ENCODE data around the gene AK8. TPM values are rescaled to one million over a fixed set of nuclear protein-coding genes. Genes with fewer than 3 reads are reported as not detected.

Gene AK8
- total RNA-seq, 1 donor from 2014 or later = 0.93 TPM

DNA sequence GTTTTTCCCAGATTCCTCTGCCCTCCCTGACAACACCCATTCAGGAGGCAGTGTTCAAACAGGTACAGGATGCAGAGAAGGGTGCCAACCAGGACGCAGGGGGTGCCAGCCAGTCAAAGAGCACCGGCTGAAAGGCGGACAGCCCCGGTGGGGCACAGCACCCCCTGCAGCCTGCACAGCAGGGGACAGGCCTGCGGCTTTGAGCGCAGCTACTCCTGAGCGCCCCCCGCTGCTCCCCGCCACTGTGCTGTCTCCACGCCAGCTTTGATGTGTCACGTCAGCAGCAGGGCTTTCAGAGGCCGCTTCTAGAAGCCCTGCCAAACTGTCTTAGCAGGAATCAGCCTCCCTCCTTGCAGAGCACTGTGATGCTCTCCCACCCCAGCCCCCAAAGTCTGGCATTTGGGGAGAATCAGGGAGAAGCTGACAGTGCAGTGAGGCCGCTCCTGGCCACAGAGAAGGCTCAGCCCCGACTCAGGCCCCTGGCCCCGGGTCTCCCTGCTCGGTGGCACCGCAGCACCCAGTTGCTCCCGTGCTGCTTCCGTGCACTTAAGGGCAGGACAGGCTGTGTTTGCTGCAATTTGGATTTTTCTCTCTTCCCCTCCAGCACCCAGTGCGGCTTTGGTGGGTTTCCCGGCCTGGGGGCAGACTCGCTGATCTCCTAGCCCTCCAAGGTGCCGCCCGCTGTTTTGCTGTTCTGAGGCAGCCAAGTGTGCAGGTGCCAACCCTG is 20.3 kb downstream of the AK8 start:
- Mint-ChIP-seq H3K4me3 (no peak overlapping the region), H3K36me3 (ENCODE audit: low read depth) (no peaks in the 10 kb centered on the region), H3K27me3 (no peaks in the 10 kb centered on the region), H3K27ac (no peak overlapping the region), H3K4me1 (peaks cover 18% of the 10 kb centered on the region), H3K9me3 (no peaks in the 10 kb centered on the region)
- DNase-seq = no peak
- ATAC-seq (ENCODE audit: low read depth) = no peak
- CTCF ChIA-PET = interaction anchor here (1.1 kb wide), 1 partner anchor 8 kb away, joined by 5 read pairs; no protein-coding TSS in a partner anchor
- intact Hi-C loops (cut with micrococcal nuclease) = no loop called here
- TF ChIP-seq, protein P1, sequence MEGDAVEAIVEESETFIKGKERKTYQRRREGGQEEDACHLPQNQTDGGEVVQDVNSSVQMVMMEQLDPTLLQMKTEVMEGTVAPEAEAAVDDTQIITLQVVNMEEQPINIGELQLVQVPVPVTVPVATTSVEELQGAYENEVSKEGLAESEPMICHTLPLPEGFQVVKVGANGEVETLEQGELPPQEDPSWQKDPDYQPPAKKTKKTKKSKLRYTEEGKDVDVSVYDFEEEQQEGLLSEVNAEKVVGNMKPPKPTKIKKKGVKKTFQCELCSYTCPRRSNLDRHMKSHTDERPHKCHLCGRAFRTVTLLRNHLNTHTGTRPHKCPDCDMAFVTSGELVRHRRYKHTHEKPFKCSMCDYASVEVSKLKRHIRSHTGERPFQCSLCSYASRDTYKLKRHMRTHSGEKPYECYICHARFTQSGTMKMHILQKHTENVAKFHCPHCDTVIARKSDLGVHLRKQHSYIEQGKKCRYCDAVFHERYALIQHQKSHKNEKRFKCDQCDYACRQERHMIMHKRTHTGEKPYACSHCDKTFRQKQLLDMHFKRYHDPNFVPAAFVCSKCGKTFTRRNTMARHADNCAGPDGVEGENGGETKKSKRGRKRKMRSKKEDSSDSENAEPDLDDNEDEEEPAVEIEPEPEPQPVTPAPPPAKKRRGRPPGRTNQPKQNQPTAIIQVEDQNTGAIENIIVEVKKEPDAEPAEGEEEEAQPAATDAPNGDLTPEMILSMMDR (IDR thresholded peaks at IDR 0.05) = no peak
- POLR2A ChIA-PET = no interaction called here

DNA sequence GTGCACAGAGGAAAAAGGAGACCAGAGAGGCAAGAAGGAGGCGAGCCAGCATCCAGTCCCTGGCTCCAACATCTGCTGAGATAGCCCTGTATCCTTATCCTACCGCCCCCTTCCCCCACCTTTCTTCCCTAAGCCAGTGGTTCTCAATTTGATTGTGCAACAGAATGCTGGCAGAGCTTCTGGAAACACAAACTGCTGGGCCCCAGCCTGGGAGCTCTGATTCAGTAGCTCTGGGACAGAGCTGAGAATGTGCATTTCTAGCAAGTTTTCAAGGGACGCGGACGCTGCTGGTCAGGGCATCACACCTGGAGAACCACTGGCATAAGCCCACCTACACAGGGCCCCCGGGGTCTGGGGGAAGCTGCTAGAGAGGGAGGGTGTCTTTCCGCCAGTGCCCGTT is 21.1 kb downstream of the AK8 start:
- no peak overlapping the region for H3K27ac Mint-ChIP-seq
- CTCF ChIA-PET = no interaction called here
- POLR2A ChIA-PET = no interaction called here
- no peaks in the 10 kb centered on the region for H3K9me3 Mint-ChIP-seq
- no peak overlapping the region for H3K4me3 Mint-ChIP-seq
- peaks cover 18% of the 10 kb centered on the region for H3K4me1 Mint-ChIP-seq
- no peaks in the 10 kb centered on the region for H3K36me3 Mint-ChIP-seq (ENCODE audit: low read depth)
- TF ChIP-seq, protein P1 (IDR thresholded peaks at IDR 0.05) = no peak
- intact Hi-C loops (cut with micrococcal nuclease) = no loop called here
- H3K27me3 Mint-ChIP-seq = no peaks in the 10 kb centered on the region
- ATAC-seq (ENCODE audit: low read depth) (no peak), DNase-seq (no peak)

DNA sequence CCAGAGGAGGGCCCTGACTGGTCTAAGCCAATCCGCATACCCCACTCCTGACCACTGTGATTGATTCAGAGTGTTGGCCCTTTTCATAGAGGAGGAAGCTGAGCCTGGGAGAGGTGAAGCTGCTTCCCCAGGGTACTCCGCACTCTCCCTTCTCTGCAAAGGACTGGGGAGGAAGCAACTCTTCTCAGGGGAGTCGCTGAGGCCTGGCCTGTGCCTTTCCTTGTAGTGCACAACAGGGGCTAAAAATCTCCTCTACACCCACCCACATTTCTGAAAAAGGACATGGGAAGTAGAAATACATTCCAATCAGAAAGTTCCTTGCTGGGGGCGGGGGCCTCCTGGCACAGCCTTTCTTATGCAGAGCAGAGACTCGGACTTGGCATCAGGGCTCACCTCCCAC is 22.2 kb downstream of the AK8 start:
- Mint-ChIP-seq H3K4me3 (no peak overlapping the region), H3K4me1 (peaks cover 25% of the 10 kb centered on the region), H3K36me3 (ENCODE audit: low read depth) (no peaks in the 10 kb centered on the region), H3K9me3 (no peaks in the 10 kb centered on the region), H3K27me3 (no peaks in the 10 kb centered on the region), H3K27ac (no peak overlapping the region)
- intact Hi-C loops (cut with micrococcal nuclease) = no loop called here
- TF ChIP-seq, protein P1 (IDR thresholded peaks at IDR 0.05) = no peak
- DNase-seq (no peak), ATAC-seq (ENCODE audit: low read depth) (no peak)
- ChIA-PET CTCF (no interaction called here), POLR2A (no interaction called here)

DNA sequence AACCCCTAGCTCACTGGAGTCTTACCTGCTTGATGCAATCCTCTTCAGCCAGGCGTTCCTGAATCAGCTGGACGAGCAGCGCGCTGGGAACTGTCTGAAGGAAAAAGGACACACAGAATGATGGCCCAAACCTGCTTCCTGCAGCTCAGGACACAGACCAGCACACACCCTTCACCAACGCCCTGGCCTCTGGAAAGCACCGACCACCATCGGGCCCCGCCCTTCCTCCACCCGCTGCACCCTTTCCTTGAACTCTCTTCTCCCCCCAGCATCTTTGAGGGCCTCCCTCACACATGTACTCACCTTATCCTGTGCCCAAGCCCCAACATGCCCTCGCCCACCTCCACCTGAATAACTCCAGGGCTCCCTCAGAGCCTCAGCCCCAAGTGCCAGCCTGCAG is 23.3 kb downstream of the AK8 start:
- ATAC-seq (ENCODE audit: low read depth) (no peak), DNase-seq (no peak)
- ChIA-PET POLR2A (interaction anchor here (0.6 kb wide), 1 partner anchor 58 kb away, joined by 5 read pairs; no protein-coding TSS in a partner anchor), CTCF (interaction anchor here (1.3 kb wide), 1 partner anchor 47 kb away, joined by 3 read pairs; no protein-coding TSS in a partner anchor)
- Mint-ChIP-seq H3K4me1 (peaks cover 28% of the 10 kb centered on the region), H3K27ac (no peak overlapping the region), H3K9me3 (no peaks in the 10 kb centered on the region), H3K4me3 (peak overlapping the region; percentile 59), H3K36me3 (ENCODE audit: low read depth) (no peaks in the 10 kb centered on the region), H3K27me3 (no peaks in the 10 kb centered on the region)
- TF ChIP-seq, protein P1 (IDR thresholded peaks at IDR 0.05) = no peak
- intact Hi-C loops (cut with micrococcal nuclease) = no loop called here

- H3K36me3 Mint-ChIP-seq (ENCODE audit: low read depth) = no peaks in the 10 kb centered on the region
- TF ChIP-seq, protein P1 (IDR thresholded peaks at IDR 0.05) = no peak
- H3K9me3 Mint-ChIP-seq = no peaks in the 10 kb centered on the region
- no peak for DNase-seq
- no peak overlapping the region for H3K4me3 Mint-ChIP-seq
- no peak for ATAC-seq (ENCODE audit: low read depth)
- H3K27me3 Mint-ChIP-seq = no peaks in the 10 kb centered on the region
- intact Hi-C loops (cut with micrococcal nuclease) = no loop called here
- H3K4me1 Mint-ChIP-seq = peaks cover 39% of the 10 kb centered on the region
- no peak overlapping the region for H3K27ac Mint-ChIP-seq
- CTCF ChIA-PET = interaction anchor here (1.0 to 1.3 kb wide), 2 partner anchors 46 to 48 kb away, joined by 3 read pairs; no protein-coding TSS in a partner anchor
- POLR2A ChIA-PET = interaction anchor here (0.5 kb wide), 1 partner anchor 88 kb away, joined by 8 read pairs; no protein-coding TSS in a partner anchor
Observed at GRCh38 chr9:132853482-132853881, 24.6 kb downstream of the AK8 start.

Measured in activated B cell treated with CpG ODN at 0.5 μM for 24 hours (primary cell).